WTC11 (cell line): ENCODE results near the gene PEX11B. TPM values are rescaled to one million over a fixed set of nuclear protein-coding genes. Genes with fewer than 3 reads are reported as not detected.

ENCODE experiments used
- ATAC-seq: fragments of 200-7000 bp; cut with Tn5 transposase; 2 replicates; pipeline ENCODE4 v1.10.0; 2021; ENCODE audit warnings: mild to moderate bottlenecking, moderate library complexity
- CTCF ChIA-PET: fragments of 300-600 bp; sonication (Branson Sonifier 250); formaldehyde crosslinking; loops from one replicate; lab custom pipeline; 2021; ENCODE audit warnings: antibody characterized with exemption; lab: Charles Lee
- POLR2A ChIA-PET: fragments of 350-600 bp; sonication (Branson Sonifier 250); formaldehyde crosslinking; loops from one replicate; lab custom pipeline; 2021; ENCODE audit warnings: antibody characterized with exemption; lab: Charles Lee
- DNase-seq: peaks from one replicate; pipeline ENCODE4 v3.0.0; 2021; ENCODE audit warnings: low spot score
- H3K27ac Mint-ChIP-seq: 2 replicates; pipeline ENCODE4 v1.8.0; 2021; ENCODE audit warnings: mixed read lengths
- H3K27me3 Mint-ChIP-seq: 2 replicates; pipeline ENCODE4 v1.8.0; 2021; ENCODE audit warnings: low read depth, mild to moderate bottlenecking, moderate library complexity, mixed read lengths
- H3K36me3 Mint-ChIP-seq: 2 replicates; pipeline ENCODE4 v1.8.0; 2021; ENCODE audit warnings: mixed read lengths
- H3K4me1 Mint-ChIP-seq: 2 replicates; pipeline ENCODE4 v1.8.0; 2022; ENCODE audit warnings: mixed read lengths
- H3K4me3 Mint-ChIP-seq: 2 replicates; pipeline ENCODE4 v1.8.0; 2021; ENCODE audit warnings: mild to moderate bottlenecking, moderate library complexity, mixed read lengths
- H3K9me3 Mint-ChIP-seq: 2 replicates; pipeline ENCODE4 v1.8.0; 2021; ENCODE audit warnings: mixed read lengths
- AR ChIP-seq: fragments of 250-450 bp; sonication (Bioruptor Pico); IDR thresholded peaks from 2 replicates; pipeline ENCODE4 v1.9.0; 2021; ENCODE audit warnings: mild to moderate bottlenecking
- ATF1 ChIP-seq: sonication (generic); formaldehyde crosslinking; IDR thresholded peaks from 2 replicates; pipeline ENCODE4 v1.8.1; 2023; ENCODE audit warnings: mild to moderate bottlenecking, moderate library complexity, missing genetic modification reagents
- CBFB ChIP-seq: sonication (generic); formaldehyde crosslinking; IDR thresholded peaks from 2 replicates; pipeline ENCODE4 v1.8.1; 2022; ENCODE audit warnings: mild to moderate bottlenecking, low read depth, missing genetic modification reagents
- EMX1 ChIP-seq: fragments of 250-450 bp; sonication (Bioruptor Pico); IDR thresholded peaks from 2 replicates; pipeline ENCODE4 v1.8.0; 2021; ENCODE audit warnings: mild to moderate bottlenecking
- FOXJ3 ChIP-seq: sonication (generic); formaldehyde crosslinking; IDR thresholded peaks from 2 replicates; pipeline ENCODE4 v1.9.0; 2021; ENCODE audit warnings: missing genetic modification reagents, mild to moderate bottlenecking, borderline replicate concordance
- MXD4 ChIP-seq: fragments of 250-450 bp; sonication (Bioruptor Pico); IDR thresholded peaks from 2 replicates; pipeline ENCODE4 v1.8.0; 2021; ENCODE audit warnings: mild to moderate bottlenecking, moderate library complexity, borderline replicate concordance
- NFATC4 ChIP-seq: fragments of 250-450 bp; sonication (Bioruptor Pico); IDR thresholded peaks from 2 replicates; pipeline ENCODE4 v1.9.0; 2021; ENCODE audit warnings: mild to moderate bottlenecking
- NR2C2 ChIP-seq: sonication (generic); formaldehyde crosslinking; IDR thresholded peaks from 2 replicates; pipeline ENCODE4 v1.8.0; 2022; ENCODE audit warnings: mild to moderate bottlenecking, missing genetic modification reagents
- PRDM15 ChIP-seq: sonication (generic); formaldehyde crosslinking; IDR thresholded peaks from 2 replicates; pipeline ENCODE4 v1.8.0; 2022; ENCODE audit warnings: missing genetic modification reagents
- PREB ChIP-seq: sonication (generic); formaldehyde crosslinking; IDR thresholded peaks from 2 replicates; pipeline ENCODE4 v1.8.1; 2022; ENCODE audit warnings: mild to moderate bottlenecking, missing genetic modification reagents, moderate library complexity, borderline replicate concordance
- RORB ChIP-seq: fragments of 250-450 bp; sonication (Bioruptor Pico); IDR thresholded peaks from 2 replicates; pipeline ENCODE4 v1.9.0; 2021; ENCODE audit warnings: mild to moderate bottlenecking
- SP1 ChIP-seq: sonication (generic); formaldehyde crosslinking; conservative IDR thresholded peaks from 2 replicates; pipeline ENCODE4 v1.8.1; 2022; ENCODE audit warnings: missing genetic modification reagents
- TCF7 ChIP-seq: sonication (generic); formaldehyde crosslinking; IDR thresholded peaks from 2 replicates; pipeline ENCODE4 v1.8.0; 2022; ENCODE audit warnings: mild to moderate bottlenecking, low read depth, missing genetic modification reagents, moderate library complexity
- TP53 ChIP-seq: sonication (generic); formaldehyde crosslinking; IDR thresholded peaks from 2 replicates; pipeline ENCODE4 v1.8.1; 2023; ENCODE audit warnings: mild to moderate bottlenecking, missing genetic modification reagents
- total RNA-seq: library from RNA; stranded (reverse); gene quantifications from 3 replicates; pipeline ENCODE4 v1.2.3, GENCODE V29; 2021
- TF ChIP-seq, protein P1 (sequence below): sonication (generic); formaldehyde crosslinking; IDR thresholded peaks from 2 replicates; pipeline ENCODE4 v1.8.0; 2022; ENCODE audit warnings: mild to moderate bottlenecking, missing genetic modification reagents

The PEX11B gene
- total RNA-seq, 1 experiment from 2014 or later, result 11.8 TPM

DNA sequence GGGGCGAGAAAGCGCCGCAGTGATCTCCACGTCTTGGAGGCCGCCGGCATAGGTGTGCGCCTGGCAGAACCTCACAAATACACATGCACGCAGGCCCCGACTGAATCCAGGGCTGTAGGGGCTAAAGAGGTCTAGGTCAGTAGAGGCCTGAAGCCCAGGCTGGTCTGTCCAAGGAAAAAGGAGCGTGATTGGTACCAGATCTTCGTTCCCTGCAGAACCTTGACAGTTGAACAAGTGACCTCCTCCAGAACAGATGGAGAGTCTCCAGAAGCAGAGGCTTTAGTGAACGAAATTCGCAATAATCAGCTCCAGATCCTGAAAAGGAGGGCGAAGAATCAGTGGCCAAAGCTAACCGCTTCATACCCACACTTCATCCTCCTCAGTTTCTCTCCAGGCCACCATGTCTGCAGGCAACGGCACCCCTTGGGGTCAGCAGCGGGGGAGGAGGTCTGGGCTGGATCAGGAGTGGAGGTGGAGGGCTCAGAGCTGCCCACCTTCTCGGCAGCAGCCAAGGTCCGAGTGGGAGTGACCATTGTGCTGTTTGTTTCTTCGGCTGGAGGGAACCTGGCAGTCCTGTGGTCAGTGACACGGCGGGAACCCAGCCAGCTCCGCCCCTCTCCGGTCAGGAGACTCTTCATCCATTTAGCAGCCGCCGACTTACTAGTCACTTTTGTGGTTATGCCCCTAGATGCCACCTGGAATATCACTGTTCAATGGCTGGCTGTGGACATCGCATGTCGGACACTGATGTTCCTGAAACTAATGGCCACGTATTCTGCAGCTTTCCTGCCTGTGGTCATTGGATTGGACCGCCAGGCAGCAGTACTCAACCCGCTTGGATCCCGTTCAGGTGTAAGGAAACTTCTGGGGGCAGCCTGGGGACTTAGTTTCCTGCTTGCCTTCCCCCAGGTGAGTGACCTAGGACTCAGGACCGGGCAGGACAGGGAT is 749 bp upstream of the PEX11B start (continued):
- TF ChIP-seq AR (CRISPR knock-in tag) (no peak), EMX1 (CRISPR knock-in tag) (no peak)

DNA sequence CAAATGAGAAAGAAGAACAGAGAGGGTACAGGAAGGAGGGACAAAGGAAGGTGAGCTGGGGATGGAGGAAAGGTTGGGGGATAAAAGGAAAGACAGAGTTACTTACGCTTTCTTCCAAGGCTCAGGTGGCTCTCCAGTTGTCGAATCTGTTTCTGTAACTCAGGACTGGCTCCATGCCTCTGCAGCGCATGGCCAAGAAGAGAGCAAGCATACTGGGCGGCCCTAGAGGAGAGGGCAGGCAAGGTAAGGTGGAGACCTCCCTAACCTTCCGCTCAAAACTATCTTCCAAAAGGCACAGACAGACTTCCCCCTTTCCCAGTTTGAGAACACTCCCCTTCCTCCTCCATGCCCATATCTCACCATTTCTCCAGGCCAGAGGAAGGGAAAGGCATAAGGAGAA is 922 bp downstream of the PEX11B start:
- ATAC-seq (0 out of 2 replicates have a peak, but pooled peaks have one; percentile 4), DNase-seq (no peak)
- Mint-ChIP-seq H3K4me1 (peaks cover 19% of the 10 kb centered on the region), H3K4me3 (peak overlapping the region; percentile 86), H3K27me3 (peaks cover 10% of the 10 kb centered on the region), H3K27ac (no peak overlapping the region), H3K36me3 (no peaks in the 10 kb centered on the region), H3K9me3 (no peaks in the 10 kb centered on the region)
- CTCF ChIA-PET, result interaction anchor here (2.0 to 3.0 kb wide), 3 partner anchors 8 to 26 kb away, joined by 11 to 17 read pairs (median 14); partner anchors contain the start of genes ITGA10 and RBM8A
- POLR2A ChIA-PET, result interaction anchor here (0.5 kb wide), 1 partner anchor 66 kb away, joined by 3 read pairs; no protein-coding TSS in a partner anchor
- TF ChIP-seq TP53 (CRISPR knock-in tag) (no peak), CBFB (CRISPR knock-in tag) (no peak), ATF1 (CRISPR knock-in tag) (no peak), SP1 (CRISPR knock-in tag) (no peak), PREB (CRISPR knock-in tag) (no peak), NR2C2 (CRISPR knock-in tag) (no peak), NFATC4 (CRISPR knock-in tag) (no peak), TCF7 (CRISPR knock-in tag) (no peak), FOXJ3 (CRISPR knock-in tag) (no peak), RORB (CRISPR knock-in tag) (no peak)
- TF ChIP-seq, protein P1, sequence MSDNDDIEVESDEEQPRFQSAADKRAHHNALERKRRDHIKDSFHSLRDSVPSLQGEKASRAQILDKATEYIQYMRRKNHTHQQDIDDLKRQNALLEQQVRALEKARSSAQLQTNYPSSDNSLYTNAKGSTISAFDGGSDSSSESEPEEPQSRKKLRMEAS (CRISPR knock-in tag), result no peak

DNA sequence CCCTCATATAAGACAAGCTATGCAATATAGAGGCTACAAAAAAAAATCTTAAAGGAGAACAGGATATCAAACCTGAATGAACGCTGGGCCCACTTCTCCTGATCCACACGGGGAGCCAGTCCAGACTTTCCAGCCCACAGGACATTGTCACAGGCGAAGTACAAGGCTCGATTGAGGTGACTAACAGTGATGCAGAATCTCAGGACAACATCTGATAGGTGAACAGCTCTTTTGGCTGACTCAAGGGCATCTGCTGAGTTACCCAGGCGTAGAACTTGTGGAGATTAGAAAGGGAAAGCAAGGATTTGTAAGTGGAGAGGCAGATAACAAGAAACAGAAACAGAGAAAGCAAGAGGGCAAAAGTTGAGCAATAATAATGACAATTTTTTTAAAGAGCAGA is 1.8 kb downstream of the PEX11B start:
- Mint-ChIP-seq H3K9me3 (no peaks in the 10 kb centered on the region), H3K27ac (no peak overlapping the region), H3K4me3 (peak overlapping the region; percentile 86), H3K27me3 (peaks cover 10% of the 10 kb centered on the region), H3K36me3 (no peaks in the 10 kb centered on the region), H3K4me1 (peaks cover 19% of the 10 kb centered on the region)
- POLR2A ChIA-PET, result no interaction called here
- no peak for DNase-seq
- TF ChIP-seq MXD4 (CRISPR knock-in tag), result no peak
- TF ChIP-seq PRDM15 (CRISPR knock-in tag), result peak; percentile 65; the same call in 1 of the 2 replicates
- no peak for ATAC-seq
- CTCF ChIA-PET, result no interaction called here
